Measurements from ENCODE around the gene RMND1.
"Not testable (repeated sequence)": the region's sequence is repeated elsewhere in the genome, so short reads cannot be mapped to it uniquely, and the experiment has no call there.

The RMND1 gene

GRCh38 chr6:151381722-151382121, 70.2 kb downstream of the RMND1 start:
- DNase-seq, result no peak

DNA sequence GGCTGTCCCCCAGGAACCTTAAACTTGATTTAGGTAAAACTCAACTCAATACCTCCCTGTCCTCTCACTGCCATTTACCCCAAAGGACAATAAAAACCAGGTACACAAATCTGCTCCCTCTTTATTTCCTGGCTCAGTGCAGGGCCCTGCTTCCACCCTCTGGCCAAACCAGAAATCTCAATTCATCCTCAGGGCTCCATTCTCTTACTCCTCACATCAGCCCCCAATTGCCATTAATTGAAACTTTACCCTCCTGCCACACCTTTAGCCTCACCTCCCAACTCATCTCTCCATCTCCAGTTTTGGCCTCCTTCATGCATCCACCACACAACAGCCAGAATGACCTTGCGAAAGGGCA, 71.1 kb downstream of the RMND1 start:
- DNase-seq, result no peak

DNA sequence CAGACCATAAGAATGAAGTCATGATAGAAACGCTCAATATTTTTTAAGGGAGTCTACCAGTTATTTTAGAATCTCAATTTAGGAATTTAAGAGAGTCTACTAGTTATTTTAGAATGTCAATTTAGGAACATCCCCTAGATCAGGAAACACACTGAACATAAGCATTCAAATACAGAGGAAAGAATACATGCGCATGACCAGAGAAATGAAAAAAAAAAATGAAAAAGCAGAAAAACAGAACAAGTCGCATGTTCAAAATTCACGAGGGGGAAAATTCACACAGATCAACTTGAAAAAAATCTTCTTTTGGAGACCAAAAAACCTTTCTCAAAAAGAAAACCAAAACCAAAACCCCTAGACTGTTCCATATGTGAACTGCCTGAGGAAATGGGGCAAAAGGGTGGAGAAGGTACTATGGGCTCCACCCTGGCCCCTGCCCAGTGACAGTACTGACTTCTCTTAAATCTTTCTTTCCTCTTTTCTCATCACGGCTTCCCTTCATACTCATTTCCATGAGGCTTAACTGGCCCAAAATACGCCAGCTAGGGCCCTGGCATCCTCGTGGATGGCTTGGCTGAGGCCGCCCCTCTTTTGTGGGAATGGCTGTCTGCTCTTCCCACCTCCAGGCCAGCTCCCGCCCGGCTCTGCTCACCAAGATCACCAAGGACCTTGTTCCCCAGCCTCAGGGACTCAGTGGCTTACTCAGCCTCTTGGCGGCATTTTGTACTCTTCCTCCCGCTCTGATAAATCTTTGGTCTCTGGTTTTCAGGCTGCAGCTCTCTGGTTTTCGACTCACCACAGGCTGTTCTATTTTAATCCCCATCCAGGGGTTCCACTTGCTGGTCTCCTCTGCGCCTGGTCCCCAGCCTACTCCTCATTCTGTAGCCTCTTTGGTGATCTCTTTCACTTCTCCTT, 71.7 kb downstream of the RMND1 start:
- DNase-seq, result no peak

- no peak for DNase-seq
Observed at GRCh38 chr6:151377095-151377494, 74.8 kb downstream of the RMND1 start.

- no peak for DNase-seq
Observed at GRCh38 chr6:151376440-151376839, 75.5 kb downstream of the RMND1 start.

DNA sequence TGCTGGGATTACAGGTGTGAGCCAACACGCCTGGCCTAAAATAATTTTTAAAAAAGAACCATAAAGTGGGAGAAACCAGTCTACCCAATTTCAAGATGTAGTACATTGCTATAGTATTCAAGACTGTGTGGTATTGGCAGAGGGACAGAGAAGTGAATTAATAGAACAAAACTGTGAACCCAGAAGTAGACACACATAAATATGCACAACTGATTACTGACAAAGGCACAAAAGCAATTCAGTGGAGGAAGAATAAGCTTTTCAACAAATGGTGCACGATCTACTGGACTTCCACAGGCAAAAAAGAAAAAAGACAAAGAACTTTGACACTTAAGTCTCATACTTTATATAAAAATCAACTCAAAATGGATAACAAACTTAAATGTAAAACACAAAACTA, 76.1 kb downstream of the RMND1 start:
- no peak for DNase-seq

DNA sequence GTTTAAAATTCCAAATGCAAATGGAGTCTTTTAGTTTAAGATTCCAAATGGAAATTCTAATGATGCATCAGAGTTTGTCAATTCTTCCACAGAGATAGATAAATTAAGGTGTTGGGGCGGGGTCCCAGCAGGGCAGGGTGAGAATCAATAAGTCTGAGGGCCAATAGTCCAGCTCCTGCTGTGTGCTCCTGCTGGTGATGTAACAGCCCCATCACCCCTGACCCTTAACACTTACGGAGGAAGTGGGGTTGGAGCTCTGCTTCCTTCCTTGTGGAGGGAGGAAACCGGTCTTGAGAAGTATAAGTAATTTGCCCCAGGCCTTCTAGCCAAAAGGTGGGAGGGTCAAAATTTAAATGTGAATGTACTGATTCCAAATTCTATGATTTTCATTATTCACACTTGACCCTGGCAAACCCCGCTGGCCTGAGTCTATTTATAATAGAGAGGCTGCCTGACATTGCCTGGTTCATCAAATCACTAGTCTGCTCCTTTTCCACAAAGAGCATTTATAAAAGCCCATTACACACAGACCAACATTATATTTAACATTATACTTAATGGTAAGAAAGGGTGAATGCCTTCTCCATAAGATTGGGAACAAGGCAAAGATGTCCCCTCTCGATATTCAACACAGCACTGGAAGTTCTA, 77.8 kb downstream of the RMND1 start:
- no peak for DNase-seq

- DNase-seq, result no peak
Observed at GRCh38 chr6:151372164-151372563, 79.8 kb downstream of the RMND1 start.

DNA sequence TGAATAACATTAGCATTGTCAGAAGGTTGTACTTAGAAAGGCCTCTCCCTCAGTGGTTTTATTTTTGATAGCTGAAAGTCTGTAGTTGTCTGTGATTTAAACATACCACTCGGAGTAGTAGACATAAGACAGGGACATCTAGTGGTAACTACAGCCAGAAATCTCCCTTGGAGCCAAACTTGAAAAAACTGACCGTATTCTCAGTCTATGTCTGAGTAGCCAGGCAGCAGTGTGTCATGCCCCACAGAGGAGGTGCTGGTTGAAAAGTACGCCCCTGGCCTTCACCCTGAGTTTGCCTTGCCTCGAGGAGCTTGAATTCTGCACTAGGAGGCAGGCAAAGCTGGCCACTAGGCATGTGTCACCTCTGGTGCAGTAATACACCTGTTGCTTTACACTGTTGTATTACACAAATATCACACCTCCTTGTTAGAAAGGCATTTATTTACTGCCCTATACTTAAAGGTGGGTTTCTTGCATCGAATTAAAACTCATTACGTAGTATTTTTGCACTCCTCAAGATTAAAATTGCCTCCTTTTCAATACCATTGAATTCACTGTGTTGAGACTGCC, 81.3 kb downstream of the RMND1 start:
- no peak for DNase-seq

- DNase-seq, result no peak
Observed at GRCh38 chr6:151365233-151365632, 86.7 kb downstream of the RMND1 start.

GRCh38 chr6:151359486-151359885, 92.4 kb downstream of the RMND1 start:
- DNase-seq, result no peak

GRCh38 chr6:151358475-151358874, 93.5 kb downstream of the RMND1 start:
- no peak for DNase-seq

DNA sequence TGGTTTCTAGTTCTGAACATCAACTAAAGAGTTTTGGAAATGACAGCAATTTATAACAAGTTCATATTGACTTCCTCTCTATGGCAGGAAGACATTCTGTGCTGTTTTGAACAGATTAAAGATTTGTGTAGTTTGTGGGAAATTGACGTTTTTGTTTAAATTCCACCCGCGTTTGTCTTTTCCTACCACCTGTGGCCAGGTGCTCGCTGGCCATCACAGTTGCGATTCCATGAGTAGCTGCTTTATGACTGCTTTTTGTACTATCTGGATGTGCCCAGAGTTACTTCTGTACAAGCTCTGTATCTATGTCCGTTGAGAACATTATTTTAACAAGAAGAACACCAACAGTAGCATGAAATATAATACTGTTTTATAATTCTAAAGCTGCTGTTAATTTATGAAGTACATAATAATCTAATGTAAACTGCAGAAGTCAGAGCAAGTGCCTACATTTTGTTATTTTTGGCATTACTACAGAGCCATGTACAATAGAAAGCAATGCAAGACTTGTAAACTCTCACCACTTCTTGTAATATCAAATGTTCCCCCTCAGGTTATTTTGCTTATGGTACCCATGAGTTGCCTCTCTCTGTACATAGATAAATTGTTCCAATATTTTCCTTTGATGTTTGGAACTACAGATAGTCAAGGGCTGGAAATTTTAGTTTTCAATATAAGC, 94.0 kb downstream of the RMND1 start:
- no peak for DNase-seq

DNA sequence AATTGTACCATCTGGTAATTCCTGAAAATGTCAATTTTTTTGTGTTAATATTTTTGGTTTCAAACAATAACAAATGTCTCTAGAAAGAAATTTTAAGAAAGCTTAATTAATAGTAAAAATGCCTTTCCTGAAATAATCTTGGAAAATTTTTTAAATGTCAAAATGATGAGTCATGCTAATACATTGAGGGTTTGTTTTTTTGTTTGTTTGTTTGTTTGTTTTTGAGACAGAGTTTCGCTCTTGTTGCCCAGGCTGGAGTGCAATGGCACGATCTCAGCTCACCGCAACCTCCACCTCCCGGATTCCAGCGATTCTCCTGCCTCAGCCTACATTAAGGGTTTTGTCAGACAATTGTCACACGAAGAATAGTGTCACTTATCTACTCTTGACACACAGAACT, 94.9 kb downstream of the RMND1 start:
- not testable (repeated sequence) for DNase-seq
